Measurements from ENCODE around the gene CAMK1.

DNA sequence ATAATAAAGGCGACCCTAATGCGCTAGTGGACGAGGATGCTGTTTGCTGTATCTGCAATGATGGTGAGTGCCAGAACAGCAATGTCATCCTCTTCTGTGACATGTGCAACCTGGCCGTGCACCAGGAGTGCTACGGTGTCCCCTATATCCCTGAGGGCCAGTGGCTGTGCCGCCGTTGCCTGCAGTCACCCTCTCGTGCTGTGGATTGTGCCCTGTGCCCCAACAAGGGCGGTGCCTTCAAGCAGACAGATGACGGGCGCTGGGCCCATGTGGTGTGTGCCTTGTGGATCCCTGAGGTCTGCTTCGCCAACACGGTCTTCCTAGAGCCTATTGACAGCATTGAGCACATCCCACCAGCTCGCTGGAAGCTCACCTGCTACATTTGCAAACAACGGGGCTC, 30.6 kb downstream of the CAMK1 start:
- TF ChIP-seq, protein P1, sequence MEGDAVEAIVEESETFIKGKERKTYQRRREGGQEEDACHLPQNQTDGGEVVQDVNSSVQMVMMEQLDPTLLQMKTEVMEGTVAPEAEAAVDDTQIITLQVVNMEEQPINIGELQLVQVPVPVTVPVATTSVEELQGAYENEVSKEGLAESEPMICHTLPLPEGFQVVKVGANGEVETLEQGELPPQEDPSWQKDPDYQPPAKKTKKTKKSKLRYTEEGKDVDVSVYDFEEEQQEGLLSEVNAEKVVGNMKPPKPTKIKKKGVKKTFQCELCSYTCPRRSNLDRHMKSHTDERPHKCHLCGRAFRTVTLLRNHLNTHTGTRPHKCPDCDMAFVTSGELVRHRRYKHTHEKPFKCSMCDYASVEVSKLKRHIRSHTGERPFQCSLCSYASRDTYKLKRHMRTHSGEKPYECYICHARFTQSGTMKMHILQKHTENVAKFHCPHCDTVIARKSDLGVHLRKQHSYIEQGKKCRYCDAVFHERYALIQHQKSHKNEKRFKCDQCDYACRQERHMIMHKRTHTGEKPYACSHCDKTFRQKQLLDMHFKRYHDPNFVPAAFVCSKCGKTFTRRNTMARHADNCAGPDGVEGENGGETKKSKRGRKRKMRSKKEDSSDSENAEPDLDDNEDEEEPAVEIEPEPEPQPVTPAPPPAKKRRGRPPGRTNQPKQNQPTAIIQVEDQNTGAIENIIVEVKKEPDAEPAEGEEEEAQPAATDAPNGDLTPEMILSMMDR (IDR thresholded peaks at IDR 0.05) = no peak
- no peak for TF ChIP-seq POLR2A (IDR thresholded peaks at IDR 0.05)

Measured in esophagus squamous epithelium (tissue), 4 donors.